NB4 (cell line): Measurements from ENCODE around the gene NODAL.

Experiments
- DNase-seq: peaks from one replicate; pipeline ENCODE4 v3.0.0; 2010; ENCODE audit warnings: low read depth
- H3K4me3 ChIP-seq: one replicate; pipeline ENCODE4 v1.5.1; 2011; ENCODE audit warnings: mild to moderate bottlenecking, low read depth, low read length, moderate library complexity
- CTCF ChIP-seq: IDR thresholded peaks from one replicate; pipeline ENCODE4 v1.5.1; 2012; ENCODE audit warnings: low read depth, low read length
- MAX ChIP-seq: IDR thresholded peaks from 2 replicates; pipeline ENCODE4 v1.6.1; 2011; ENCODE audit warnings: low read depth, low read length
- MYC ChIP-seq: IDR thresholded peaks from 2 replicates; pipeline ENCODE4 v1.6.1; 2011; ENCODE audit warnings: low read depth, low read length
- POLR2A ChIP-seq: IDR thresholded peaks from 2 replicates; pipeline ENCODE4 v1.6.1; 2011; ENCODE audit warnings: mild to moderate bottlenecking; ENCODE audit not compliant: insufficient read length; ENCODE audit errors: extremely low read depth

Gene NODAL

GRCh38 chr10:70481105-70481504, 39.6 kb upstream of the NODAL start:
- TF ChIP-seq MAX: no peak
- TF ChIP-seq CTCF: no peak
- TF ChIP-seq POLR2A: no peak
- TF ChIP-seq MYC: no peak
- DNase-seq: no peak
- H3K4me3 ChIP-seq: peak overlapping the region; percentile 89

GRCh38 chr10:70480239-70480861, 38.9 kb upstream of the NODAL start:
- H3K4me3 ChIP-seq: peak overlapping the region; percentile 89
- peak; percentile 15 for TF ChIP-seq POLR2A
- peak; percentile 51; the same call in 1 of the 2 replicates for TF ChIP-seq MYC
- TF ChIP-seq CTCF: no peak
- TF ChIP-seq MAX: peak; percentile 33; the same call in 1 of the 2 replicates
- peak; percentile 81 for DNase-seq

- no peak for DNase-seq
- H3K4me3 ChIP-seq: peak overlapping the region; percentile 89
- TF ChIP-seq MAX (no peak), MYC (peak; percentile 13; the same call in 1 of the 2 replicates)
These were observed 38.3 kb upstream of the NODAL start for GRCh38 chr10:70479626-70480238.

- TF ChIP-seq MAX: no peak
- no peak for TF ChIP-seq MYC
- TF ChIP-seq CTCF: peak; percentile 24
- H3K4me3 ChIP-seq: peak overlapping the region; percentile 89
- DNase-seq: peak; percentile 52
These were observed 37.7 kb upstream of the NODAL start for GRCh38 chr10:70479165-70479581.

- DNase-seq: peak; percentile 92
- TF ChIP-seq CTCF: no peak
- TF ChIP-seq MAX: peak; percentile 41
- TF ChIP-seq MYC: peak; percentile 73
- TF ChIP-seq POLR2A: peak; percentile 68
- peak within 1 kb of the TSS; percentile 89 for H3K4me3 ChIP-seq
These were observed 37.0 kb upstream of the NODAL start, which contains the start of gene PALD1 for GRCh38 chr10:70478191-70479164. Gene PALD1, plus strand, starts transcription at chr10:70478767. Its CDS starts 47,185 bp downstream, at chr10:70525952.
